ENCODE measurements around the gene CGB7. TPM values are rescaled to one million over a fixed set of nuclear protein-coding genes. Genes with fewer than 3 reads are reported as not detected.
A peak's percentile ranks its signal among the peaks of the same experiment; 100 is the strongest.
"Not testable (repeated sequence)": the region's sequence is repeated elsewhere in the genome, so short reads cannot be mapped to it uniquely, and the experiment has no call there.

Gene CGB7
- total RNA-seq, 1 experiment from 2014 or later, result 1.2 TPM

- not testable (repeated sequence) for H3K4ac ChIP-seq (ENCODE audit: low read depth, low read length); H3K36me3 Mint-ChIP-seq (ENCODE audit: insufficient read depth in 1 of 3, low read depth in 3 of 3); H3K9ac ChIP-seq (ENCODE audit: extremely low read depth, insufficient read length, low read length); H4K20me1 ChIP-seq (ENCODE audit: control insufficient read depth, insufficient read depth, insufficient read length); H2BK5ac ChIP-seq (ENCODE audit: insufficient read length, low read length); H3K9me3 ChIP-seq (ENCODE audit: control insufficient read depth, low read depth, low read length); H3K9me3 Mint-ChIP-seq; H3K23ac ChIP-seq (ENCODE audit: insufficient read length, low read depth, low read length); H3K4me1 ChIP-seq (ENCODE audit: insufficient read depth, low read length); H2AK5ac ChIP-seq (ENCODE audit: insufficient read length, low read length); H3K18ac ChIP-seq (ENCODE audit: insufficient read length, low read depth, low read length); H3K4me1 Mint-ChIP-seq; H3K79me2 ChIP-seq (ENCODE audit: insufficient read depth, low read length); H3K14ac ChIP-seq (ENCODE audit: insufficient read depth, low read length); H2BK12ac ChIP-seq (ENCODE audit: insufficient read length, low read depth, low read length); H3T11ph ChIP-seq (ENCODE audit: low read length); H2BK15ac ChIP-seq (ENCODE audit: low read depth, low read length); H3K23me2 ChIP-seq (ENCODE audit: insufficient read length, low read depth, low read length, poor library complexity, severe bottlenecking); H3K4me2 ChIP-seq (ENCODE audit: insufficient read depth, insufficient read length, low read length); H4K5ac ChIP-seq (ENCODE audit: insufficient read length, low read depth, low read length); H2AFZ ChIP-seq (ENCODE audit: low read length); H3K27me3 ChIP-seq (ENCODE audit: insufficient read depth, low read length); H4K8ac ChIP-seq (replicated peaks; ENCODE audit: insufficient read length, low read depth, low read length); H4K91ac ChIP-seq (ENCODE audit: insufficient read length, low read depth, low read length); H3K4me3 Mint-ChIP-seq; H3K27ac ChIP-seq (ENCODE audit: insufficient read length, low read depth, low read length); H3K79me1 ChIP-seq (ENCODE audit: insufficient read depth, low read depth, low read length, poor library complexity, severe bottlenecking); H3K27ac Mint-ChIP-seq; H3K56ac ChIP-seq (ENCODE audit: insufficient read length, low read depth, low read length); H2BK20ac ChIP-seq (ENCODE audit: low read depth, low read length, poor library complexity, severe bottlenecking); H2BK120ac ChIP-seq (ENCODE audit: low read depth, low read length, poor library complexity, severe bottlenecking)
- no CpG with 5 or more reads among the region's 18 CpGs for WGBS (ENCODE audit: extremely low coverage, insufficient read length, low lambda C conversion rate)
- peak; percentile 88 for TF ChIP-seq CTCF (conservative IDR thresholded peaks at IDR 0.05)
- DNase-seq, result peak; percentile 77
- peaks cover 21% of the 10 kb centered on the region for H3K27me3 Mint-ChIP-seq (ENCODE audit: low read depth)
Measured at GRCh38 chr19:49036815-49037214, 20.7 kb downstream of the CGB7 start, which contains the start of gene CGB1. Gene CGB1 (minus strand): TSS chr19:49036895. CDS start chr19:49036711, 184 bp downstream.

Measured in H9 (cell line).